HG03342 (cell line): Measurements from ENCODE around the gene PDGFC.

Experiments
- ATAC-seq: cut with Tn5 transposase; IDR thresholded peaks from one replicate; pipeline ENCODE4 v1.9.1; 2021; ENCODE audit warnings: mild to moderate bottlenecking, moderate library complexity; ENCODE audit not compliant: unreplicated experiment

The PDGFC gene

GRCh38 chr4:156762851-156763250, 208.7 kb downstream of the PDGFC start:
- ATAC-seq, result no peak

GRCh38 chr4:156756118-156756517, 215.5 kb downstream of the PDGFC start:
- ATAC-seq, result no peak

GRCh38 chr4:156754832-156755570, 216.6 kb downstream of the PDGFC start:
- no peak for ATAC-seq

- no peak for ATAC-seq
Measured at GRCh38 chr4:156751486-156751885, 220.1 kb downstream of the PDGFC start.

GRCh38 chr4:156749426-156750403, 221.9 kb downstream of the PDGFC start:
- ATAC-seq, result no peak

- ATAC-seq, result no peak
Measured at GRCh38 chr4:156746111-156746510, 225.5 kb downstream of the PDGFC start.

- no peak for ATAC-seq
Measured at GRCh38 chr4:156738766-156739165, 232.8 kb downstream of the PDGFC start.

- ATAC-seq, result no peak
Measured at GRCh38 chr4:156734965-156735895, 236.4 kb downstream of the PDGFC start.

GRCh38 chr4:156733582-156733981, 238.0 kb downstream of the PDGFC start:
- ATAC-seq, result no peak

GRCh38 chr4:156732634-156733033, 239.0 kb downstream of the PDGFC start:
- no peak for ATAC-seq

- ATAC-seq, result no peak
Measured at GRCh38 chr4:156729416-156729815, 242.2 kb downstream of the PDGFC start.

- ATAC-seq, result no peak
Measured at GRCh38 chr4:156725257-156725656, 246.3 kb downstream of the PDGFC start.

- no peak for ATAC-seq
Measured at GRCh38 chr4:156723951-156724668, 247.5 kb downstream of the PDGFC start.

- no peak for ATAC-seq
Measured at GRCh38 chr4:156718226-156718625, 253.4 kb downstream of the PDGFC start.

- no peak for ATAC-seq
Measured at GRCh38 chr4:156711193-156711590, 260.4 kb downstream of the PDGFC start.
